Gastrocnemius medialis (tissue), 4 donors: ENCODE data around the gene HOXD10. TPM values are rescaled to one million over a fixed set of nuclear protein-coding genes. Genes with fewer than 3 reads are reported as not detected.

Experiments
- ATAC-seq, 2 donors: fragments of 150-250 bp; one replicate each; pipeline ENCODE4 v1.9.1; 2016
- DNase-seq, 2 donors: peaks; one replicate each; pipeline ENCODE4 v3.0.0-alpha.2; 2019
- H3K27ac ChIP-seq, 4 donors: fragments of 200-600 bp; sonication (generic); 1 replicate in 1 of 4; 2 replicates in 3 of 4; pipeline ENCODE4 v1.5.1; 2016 to 2018; ENCODE audit warnings: mild to moderate bottlenecking in 2 of 4, moderate library complexity in 1 of 4
- H3K27me3 ChIP-seq, 3 donors: fragments of 200-600 bp; sonication (generic) in 2 of 3; 1 replicate in 1 of 3; 2 replicates in 2 of 3; pipeline versions ENCODE4 v1.5.1 to v1.6.0; 2016 to 2019; ENCODE audit warnings: mild to moderate bottlenecking in 1 of 3, moderate library complexity in 1 of 3
- H3K36me3 ChIP-seq, 2 donors: fragments of 200-600 bp; sonication (generic) in 1 of 2; one replicate each; pipeline ENCODE4 v1.5.1; 2017 to 2018
- H3K4me1 ChIP-seq, 2 donors: fragments of 200-600 bp; sonication (generic) in 1 of 2; one replicate each; pipeline ENCODE4 v1.5.1; 2016 to 2017; ENCODE audit warnings: mild to moderate bottlenecking in 2 of 2
- H3K4me3 ChIP-seq, 4 donors: fragments of 200-600 bp; sonication (generic) in 3 of 4; 1 replicate in 1 of 4; 2 replicates in 3 of 4; pipeline ENCODE4 v1.5.1; 2016 to 2019; ENCODE audit warnings: mild to moderate bottlenecking in 2 of 4
- H3K9me3 ChIP-seq, 3 donors: fragments of 200-600 bp; sonication (generic) in 2 of 3; 1 replicate in 1 of 3; 2 replicates in 2 of 3; pipeline ENCODE4 v1.5.1; 2016 to 2019
- CTCF ChIP-seq, 5 experiments: fragments of 450-650 bp in 3 of 5; fragments of 200-600 bp in 2 of 5; sonication (generic) in 2 of 5; IDR thresholded peaks in 4 of 5; conservative IDR thresholded peaks in 1 of 5; 1 replicate in 4 of 5; 2 replicates in 1 of 5; pipeline ENCODE4 v1.5.1; 2016 to 2019; ENCODE audit warnings: antibody characterized with exemption in 5 of 5, mild to moderate bottlenecking in 3 of 5, moderate library complexity in 3 of 5
- POLR2A ChIP-seq, 2 donors: fragments of 450-650 bp; IDR thresholded peaks; one replicate each; pipeline ENCODE4 v1.6.1; 2017; ENCODE audit warnings: antibody characterized with exemption in 2 of 2, mild to moderate bottlenecking in 2 of 2, moderate library complexity in 2 of 2
- in situ Hi-C, 4 donors: fragments of 200-750 bp; cut with MboI; loops; one replicate each; pipeline versions ENCODE4 v1.15.0 to v1.8.0; 2017; ENCODE audit warnings: low sequenced_read_pairs in 4 of 4
- intact Hi-C: fragments of 100-400 bp; cut with DNase I; formaldehyde crosslinking; loops from one replicate; pipeline ENCODE4 v1.15.1; 2023; ENCODE audit warnings: low total_unique reads
- total RNA-seq, 4 donors: library from RNA; depleted of rRNA; stranded (reverse); fragments of >200 nt; gene quantifications; one replicate each; pipeline versions ENCODE4 v1.1.0 to v1.2.3, GENCODE V29; 2016

The HOXD10 gene
- total RNA-seq, 4 donors from 2014 or later, result 0.15 TPM; not detected in 3

GRCh38 chr2:176147800-176148496, 31.4 kb downstream of the HOXD10 start:
- intact Hi-C loops, result no loop called here
- peaks cover 0 to 5% (median 5%) of the 10 kb centered on the region in 3 donors for H3K27me3 ChIP-seq
- no peak overlapping the region for H3K4me3 ChIP-seq
- no peak overlapping the region for H3K27ac ChIP-seq
- DNase-seq, result no peak
- ATAC-seq, result no peak
- in situ Hi-C loops, result loop anchor here in 3 of 4 donors (10.0 to 25.0 kb wide), 3 partner anchors 407 to 1014 kb away; no protein-coding TSS in a partner anchor
- no peaks in the 10 kb centered on the region for H3K36me3 ChIP-seq
- H3K9me3 ChIP-seq, result no peaks in the 10 kb centered on the region
- no peak for TF ChIP-seq CTCF (IDR thresholded peaks at IDR 0.05 in 4 of 5, conservative IDR thresholded peaks at IDR 0.05 in 1 of 5)
- no peak for TF ChIP-seq POLR2A (IDR thresholded peaks at IDR 0.05)
- peaks cover 0 to 3% of the 10 kb centered on the region in 2 donors for H3K4me1 ChIP-seq

- DNase-seq (no peak), ATAC-seq (no peak)
- Histone ChIP-seq H3K4me1 (no peaks in the 10 kb centered on the region), H3K27me3 (peaks cover 0 to 7% (median 5%) of the 10 kb centered on the region in 3 donors), H3K9me3 (no peaks in the 10 kb centered on the region), H3K27ac (no peak overlapping the region), H3K36me3 (no peaks in the 10 kb centered on the region), H3K4me3 (no peak overlapping the region)
- intact Hi-C loops, result no loop called here
- in situ Hi-C loops, result loop anchor here in 3 of 4 donors (10.0 to 25.0 kb wide), 3 partner anchors 406 to 1013 kb away; no protein-coding TSS in a partner anchor
- TF ChIP-seq POLR2A (IDR thresholded peaks at IDR 0.05) (no peak), CTCF (IDR thresholded peaks at IDR 0.05 in 4 of 5, conservative IDR thresholded peaks at IDR 0.05 in 1 of 5) (no peak)
Observed at GRCh38 chr2:176148751-176149421, 32.3 kb downstream of the HOXD10 start.

GRCh38 chr2:176149481-176149938, 32.9 kb downstream of the HOXD10 start:
- DNase-seq (no peak), ATAC-seq (no peak)
- Histone ChIP-seq H3K4me1 (no peaks in the 10 kb centered on the region), H3K4me3 (no peak overlapping the region), H3K27ac (no peak overlapping the region), H3K9me3 (no peaks in the 10 kb centered on the region), H3K27me3 (peaks cover 0 to 7% (median 5%) of the 10 kb centered on the region in 3 donors), H3K36me3 (no peaks in the 10 kb centered on the region)
- intact Hi-C loops, result no loop called here
- in situ Hi-C loops, result loop anchor here in 3 of 4 donors (10.0 to 25.0 kb wide), 3 partner anchors 405 to 1013 kb away; no protein-coding TSS in a partner anchor
- TF ChIP-seq POLR2A (IDR thresholded peaks at IDR 0.05) (no peak), CTCF (IDR thresholded peaks at IDR 0.05 in 4 of 5, conservative IDR thresholded peaks at IDR 0.05 in 1 of 5) (no peak)

- no peak overlapping the region for H3K4me3 ChIP-seq
- no peaks in the 10 kb centered on the region for H3K36me3 ChIP-seq
- no peaks in the 10 kb centered on the region for H3K9me3 ChIP-seq
- in situ Hi-C loops (loop anchor here in 3 of 4 donors (10.0 to 25.0 kb wide), 3 partner anchors 405 to 1012 kb away; no protein-coding TSS in a partner anchor), intact Hi-C loops (no loop called here)
- peaks cover 0 to 7% (median 6%) of the 10 kb centered on the region in 3 donors for H3K27me3 ChIP-seq
- DNase-seq, result no peak
- H3K27ac ChIP-seq, result no peak overlapping the region
- TF ChIP-seq CTCF (IDR thresholded peaks at IDR 0.05 in 4 of 5, conservative IDR thresholded peaks at IDR 0.05 in 1 of 5) (no peak), POLR2A (IDR thresholded peaks at IDR 0.05) (no peak)
- ATAC-seq, result no peak
- no peaks in the 10 kb centered on the region for H3K4me1 ChIP-seq
Observed at GRCh38 chr2:176149939-176150583, 33.5 kb downstream of the HOXD10 start.
